Measurements from ENCODE around the gene PANK2.
"Not testable (repeated sequence)": the region's sequence is repeated elsewhere in the genome, so short reads cannot be mapped to it uniquely, and the experiment has no call there.

The PANK2 gene

DNA sequence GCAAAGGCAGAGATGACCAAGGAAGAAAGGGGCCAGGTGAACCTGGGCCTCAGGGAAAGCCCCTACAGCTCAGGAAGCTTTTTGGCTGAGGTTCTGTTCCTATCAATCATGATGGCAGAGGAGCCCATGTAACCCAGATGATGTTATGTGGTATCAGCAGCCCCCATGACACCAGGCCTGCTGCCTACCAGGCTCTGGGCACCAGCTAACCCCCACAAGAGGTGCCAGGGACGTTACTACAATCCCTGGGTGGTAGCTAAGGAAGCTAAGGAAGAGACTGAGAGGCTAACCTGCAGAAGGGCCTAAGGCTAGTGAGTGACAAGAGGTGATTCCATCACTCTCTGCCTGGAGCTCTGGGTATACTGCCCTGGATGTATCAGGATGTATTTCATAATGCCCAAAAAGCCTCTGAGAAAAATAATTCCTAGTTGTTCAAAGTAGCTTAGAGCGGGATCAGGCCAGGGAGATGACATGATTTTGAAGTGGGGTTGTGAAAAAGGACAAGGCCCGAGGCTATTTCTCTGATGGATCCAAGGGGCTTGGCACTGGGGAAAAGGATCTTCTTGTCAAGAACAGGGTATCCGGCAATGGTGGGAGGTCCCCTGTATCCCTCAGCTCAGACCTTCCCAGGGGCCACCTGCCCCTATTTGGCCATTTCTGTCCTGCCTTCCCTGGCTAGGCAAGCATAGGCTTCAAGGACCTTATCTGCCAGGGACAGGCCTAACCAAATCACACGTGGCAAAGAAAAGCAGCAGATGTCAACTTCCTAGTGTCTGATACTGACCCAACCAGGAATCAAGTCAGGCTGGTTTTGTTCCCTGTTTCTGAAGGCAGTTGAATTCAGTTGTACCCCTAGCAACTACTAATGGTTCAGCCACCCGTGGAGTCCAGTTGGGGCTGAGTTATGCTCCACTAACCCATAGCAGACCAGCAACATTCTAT, 41.3 kb downstream of the PANK2 start:
- no peak for DNase-seq

DNA sequence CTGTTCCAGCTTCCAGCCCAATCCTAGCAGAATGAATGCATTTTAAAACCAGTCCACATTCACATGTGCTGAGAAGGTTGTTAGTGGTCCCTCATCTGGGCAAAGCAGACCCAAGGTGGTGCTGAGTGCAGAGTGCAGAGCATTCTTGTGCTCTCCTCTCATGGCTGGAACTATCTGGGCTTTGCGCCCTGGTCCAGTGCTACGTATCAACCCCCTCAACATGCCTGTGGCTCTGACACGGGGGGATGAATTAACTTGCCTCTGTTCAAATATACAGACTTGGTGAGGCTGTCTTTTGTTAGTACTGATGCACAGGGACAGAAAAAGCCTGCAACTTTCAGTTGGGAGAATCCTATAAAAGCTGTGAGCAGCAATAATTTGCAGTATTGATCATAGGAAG, 42.5 kb downstream of the PANK2 start:
- DNase-seq = no peak

DNA sequence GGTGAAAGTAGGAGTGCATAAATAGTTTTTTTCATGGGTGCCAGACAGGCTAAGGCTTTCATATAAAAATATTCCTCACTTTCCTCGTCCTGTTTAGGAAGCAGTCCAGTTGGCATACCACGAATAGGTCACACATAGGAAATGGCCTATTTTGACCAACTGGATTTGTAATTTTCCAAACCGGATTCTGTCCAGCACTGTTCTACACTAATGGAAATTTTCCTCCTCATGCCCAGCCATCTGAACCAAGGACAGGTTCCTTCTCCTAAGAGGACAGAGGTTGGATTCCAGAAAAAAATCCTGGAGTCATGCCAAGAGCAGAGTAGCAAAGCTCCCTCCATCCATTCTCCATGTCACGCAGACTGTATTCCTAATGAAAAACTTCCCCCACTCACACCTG, 43.1 kb downstream of the PANK2 start:
- no peak for DNase-seq

DNA sequence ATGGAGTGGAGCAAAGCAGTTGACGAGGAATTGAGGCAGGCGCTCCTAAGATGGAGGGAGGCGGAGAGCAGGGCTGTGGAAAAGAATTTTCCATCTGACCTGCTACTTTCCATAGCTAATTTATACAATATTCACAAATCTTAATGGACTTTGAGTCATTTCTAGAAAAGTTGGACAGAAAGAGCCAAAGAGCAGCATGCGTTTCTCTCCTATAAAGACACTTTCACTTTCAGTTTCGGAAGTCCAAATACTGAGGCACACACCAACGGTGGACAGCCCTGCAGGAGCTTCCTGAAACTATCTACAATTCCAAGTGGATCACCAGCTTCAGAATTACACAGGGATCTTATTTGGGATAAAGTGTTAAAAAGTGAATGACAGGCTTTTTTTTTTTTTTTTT, 43.5 kb downstream of the PANK2 start:
- DNase-seq = no peak

DNA sequence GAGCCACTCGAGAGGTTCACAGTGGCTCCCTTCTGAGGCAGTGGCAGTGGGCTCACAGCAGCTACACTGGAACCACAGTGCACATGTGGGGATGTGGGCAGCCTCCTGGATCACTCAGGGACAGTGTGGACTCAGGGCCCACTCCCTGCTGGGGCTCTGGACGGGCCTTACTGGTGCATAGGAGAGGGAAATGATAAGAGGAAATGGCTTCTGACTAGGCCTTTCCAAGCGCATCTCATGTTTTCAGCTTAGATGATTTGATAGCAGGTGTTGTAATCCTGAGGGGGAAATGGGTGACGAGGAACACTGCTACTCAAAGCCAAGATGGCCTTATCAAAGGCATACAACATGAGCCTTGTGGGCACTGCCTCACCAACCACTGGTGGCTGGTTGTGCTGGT, 44.0 kb downstream of the PANK2 start:
- DNase-seq = no peak

DNA sequence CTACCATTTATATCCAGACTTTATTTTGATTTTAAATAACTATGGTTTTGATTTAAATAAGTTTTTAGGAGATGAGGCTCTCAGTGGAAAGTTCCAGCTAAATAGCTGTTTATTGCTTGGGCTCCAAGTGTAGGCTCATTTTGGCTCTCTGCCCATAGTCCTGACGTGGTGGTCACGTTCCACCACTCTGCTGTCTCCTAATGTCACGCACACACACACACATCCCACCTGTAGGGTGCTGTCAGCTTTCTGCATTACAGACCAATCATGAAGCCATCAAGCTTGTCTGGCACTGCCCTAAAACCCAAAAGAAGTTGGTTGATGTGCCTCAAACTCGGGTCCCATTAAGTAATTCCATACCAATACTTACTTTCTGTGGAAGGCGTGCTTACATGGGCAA, 45.4 kb downstream of the PANK2 start:
- no peak for DNase-seq

DNA sequence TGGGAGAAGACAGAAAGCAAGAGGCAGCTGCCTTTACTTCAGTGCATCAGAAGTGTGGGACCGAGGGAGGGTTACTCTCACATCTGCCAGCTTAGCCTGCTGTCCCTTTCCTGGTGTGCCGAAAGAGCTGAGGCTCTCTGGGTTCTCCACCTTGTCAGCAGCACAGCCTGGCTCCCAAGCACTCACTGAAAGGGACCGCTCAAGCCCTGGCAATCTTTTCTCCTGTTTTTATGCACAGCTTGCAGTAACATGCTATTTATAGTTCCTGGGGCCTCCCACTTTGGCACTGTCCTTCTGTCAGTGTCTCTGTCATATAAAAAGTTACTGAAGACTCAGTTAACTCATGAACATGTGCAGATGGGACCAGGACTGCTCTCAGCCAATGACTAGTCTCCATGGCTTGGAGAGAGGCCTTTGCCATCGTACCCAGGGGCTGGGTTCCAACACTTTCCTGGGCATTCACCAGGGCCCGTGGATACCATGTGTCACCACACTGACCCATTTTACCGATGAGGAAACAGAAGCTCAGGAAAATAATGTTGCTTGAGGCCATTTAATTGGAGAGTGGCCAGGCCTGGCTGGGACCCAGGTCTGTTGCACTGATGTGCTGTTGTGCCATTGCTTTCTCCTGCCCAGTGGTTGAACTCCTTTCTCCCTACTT, 46.2 kb downstream of the PANK2 start:
- DNase-seq = peak; percentile 75

DNA sequence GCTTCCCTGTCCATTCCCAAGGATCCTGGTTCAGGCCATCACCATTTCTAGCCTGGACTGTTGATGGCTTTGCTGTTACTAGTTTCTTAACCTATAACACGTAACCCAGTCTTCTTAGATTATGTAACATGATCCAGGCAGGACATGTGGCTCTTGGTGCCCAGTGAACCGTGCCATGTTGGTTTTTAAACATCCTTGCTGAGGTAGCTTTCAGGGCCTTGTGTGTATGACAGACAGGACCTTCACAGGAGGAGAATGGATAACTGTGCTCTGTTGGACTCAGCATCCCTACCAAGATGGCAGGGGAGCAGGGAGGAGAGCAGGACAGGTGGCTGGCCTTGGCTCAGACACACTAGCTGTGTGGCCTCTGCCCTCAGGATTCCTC, 46.8 kb downstream of the PANK2 start:
- no peak for DNase-seq

DNA sequence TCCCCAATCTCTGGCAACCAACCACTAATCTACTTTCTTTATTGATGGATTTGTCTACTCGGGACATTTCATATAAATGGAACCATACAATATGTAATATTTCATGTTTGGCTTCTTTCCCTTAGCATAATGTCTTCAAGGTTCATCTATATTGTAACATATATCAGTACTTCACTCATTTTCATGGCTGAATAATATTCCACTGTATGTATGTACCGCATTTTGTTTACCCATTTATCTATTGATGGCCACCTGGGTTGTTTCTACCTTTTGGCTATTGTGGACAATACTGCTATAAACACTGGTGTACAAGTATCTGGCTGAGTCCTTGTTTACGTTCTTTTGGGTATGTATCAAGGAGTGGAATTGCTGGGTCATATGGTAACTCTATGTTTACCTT, 48.4 kb downstream of the PANK2 start:
- no peak for DNase-seq

DNA sequence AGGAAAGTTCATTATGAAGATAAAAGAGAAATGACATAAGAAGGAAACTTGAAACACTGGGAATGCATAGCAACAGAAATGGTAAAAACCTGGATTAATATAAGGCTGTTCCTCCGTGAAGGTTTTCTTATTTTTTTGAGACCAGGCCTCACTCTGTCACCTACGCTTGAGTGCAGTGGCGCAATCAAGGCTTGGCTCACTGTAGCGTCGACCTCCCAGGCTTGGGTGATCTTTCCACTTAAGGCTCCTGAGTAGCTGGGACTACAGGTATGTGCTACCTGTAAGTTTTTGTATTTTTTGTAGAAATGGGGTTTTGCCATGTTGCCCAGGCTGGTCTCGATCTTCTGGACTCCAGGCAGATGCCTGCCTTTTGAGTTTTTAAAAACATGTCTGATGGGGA, 51.7 kb downstream of the PANK2 start:
- DNase-seq = no peak

DNA sequence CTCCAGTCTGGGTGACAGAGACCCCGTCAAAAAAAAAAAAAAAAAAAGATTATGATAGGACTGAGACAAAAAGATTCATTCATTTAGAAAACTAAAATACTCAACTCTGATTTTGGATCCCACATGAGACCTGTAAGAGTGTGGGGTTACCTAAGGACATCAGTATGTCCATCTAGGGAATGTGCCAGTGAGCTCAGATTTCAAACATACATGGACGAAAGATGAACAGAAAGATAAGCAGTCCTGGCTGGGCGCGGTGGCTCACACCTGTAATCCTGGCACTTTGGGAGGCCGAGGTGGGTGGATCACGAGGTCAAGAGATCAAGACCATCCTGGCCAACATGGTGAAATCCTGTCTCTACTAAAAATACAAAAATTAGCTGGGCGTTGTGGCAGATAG, 57.5 kb downstream of the PANK2 start:
- DNase-seq = not testable (repeated sequence)

DNA sequence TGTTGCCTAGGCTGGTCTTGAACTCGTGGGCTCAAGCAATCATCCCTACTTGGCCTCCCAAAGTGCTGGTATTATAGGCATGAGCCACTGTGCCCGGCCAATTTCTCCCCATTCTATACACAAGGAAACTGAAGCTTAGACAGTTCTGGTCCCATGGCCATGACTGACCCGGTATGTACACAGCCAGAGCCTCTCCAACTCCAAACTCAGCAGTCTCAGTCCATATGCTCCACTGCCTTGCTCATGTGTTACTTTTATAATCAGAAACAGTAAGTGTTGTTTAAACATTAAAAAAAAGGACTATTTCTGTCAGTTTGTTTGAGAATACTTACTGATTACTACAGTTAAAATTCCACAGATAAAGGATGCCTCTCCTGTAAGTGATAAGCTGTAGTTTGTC, 75.5 kb downstream of the PANK2 start:
- DNase-seq = no peak

DNA sequence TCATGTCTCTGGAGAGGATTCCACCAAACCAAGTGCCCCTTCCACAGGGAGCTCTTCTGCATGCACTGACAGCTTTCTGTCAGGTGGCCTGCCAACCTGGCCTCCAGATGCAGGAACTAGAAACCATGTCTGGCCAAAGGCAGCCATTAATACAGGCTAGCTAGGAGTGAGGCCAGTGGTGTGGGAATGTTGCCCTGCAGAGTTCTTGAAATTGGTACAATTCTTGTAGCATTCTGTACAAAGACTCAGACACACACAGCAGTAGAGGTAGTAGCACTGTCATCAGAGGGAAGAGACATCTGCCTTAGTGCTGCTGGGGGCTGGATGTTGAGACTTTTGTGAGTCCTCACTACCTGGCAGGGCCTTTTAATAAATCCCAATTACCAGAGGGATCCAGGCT, 77.4 kb downstream of the PANK2 start:
- no peak for DNase-seq

DNA sequence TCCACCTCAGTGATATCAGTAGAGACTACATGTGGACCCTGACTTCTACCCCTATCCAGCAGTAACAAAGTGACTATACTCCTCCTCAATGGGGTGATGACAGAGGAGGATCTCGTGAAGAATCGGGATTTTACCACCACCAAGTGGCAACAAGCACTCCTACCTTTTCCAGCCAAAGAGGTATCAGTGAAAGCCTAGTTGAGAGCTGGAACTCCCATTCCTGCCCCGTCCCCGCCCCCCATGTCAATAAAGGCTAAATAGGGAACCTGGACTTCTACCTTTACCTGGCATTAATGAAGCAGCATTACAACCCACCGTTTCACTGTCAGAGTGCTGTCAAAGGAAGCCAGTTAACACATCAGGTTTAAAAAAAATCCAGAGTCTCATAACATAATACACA, 80.8 kb downstream of the PANK2 start:
- no peak for DNase-seq

DNA sequence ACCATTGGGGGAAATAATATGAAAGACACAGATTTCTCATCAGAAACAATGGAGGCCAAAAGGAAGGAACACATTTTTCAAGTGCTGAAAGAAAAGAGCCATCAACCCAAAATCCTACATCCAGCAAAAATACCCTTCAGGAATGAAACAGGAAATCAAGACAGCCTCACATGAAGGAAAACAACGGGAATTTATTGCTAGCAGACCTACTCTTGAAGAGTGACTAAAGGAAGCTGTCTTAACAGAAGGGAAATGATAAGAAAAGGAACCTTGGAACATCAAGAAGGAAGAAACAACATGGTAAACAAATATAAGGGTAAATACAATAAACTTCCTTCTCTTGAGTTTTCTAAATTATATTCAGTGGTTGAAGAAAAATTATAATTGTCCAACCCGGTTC, 82.0 kb downstream of the PANK2 start:
- DNase-seq = no peak

DNA sequence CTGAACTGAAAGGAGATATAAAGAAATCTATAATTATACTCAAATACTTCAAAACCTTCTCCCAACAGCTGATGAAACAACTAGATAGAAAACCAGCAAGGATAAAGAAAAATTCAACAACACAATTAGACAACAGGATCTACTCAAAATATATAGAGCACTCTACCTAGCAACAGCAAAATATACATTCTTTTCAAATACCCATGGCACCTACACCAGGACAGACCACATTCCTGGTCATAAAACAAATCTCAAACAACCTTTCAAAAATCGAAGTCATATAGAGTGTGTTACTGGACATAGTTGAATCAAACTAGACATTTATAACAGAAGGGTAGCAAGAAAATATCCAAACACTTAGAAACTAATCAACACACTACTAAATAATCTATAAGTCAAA, 83.0 kb downstream of the PANK2 start:
- no peak for DNase-seq

DNA sequence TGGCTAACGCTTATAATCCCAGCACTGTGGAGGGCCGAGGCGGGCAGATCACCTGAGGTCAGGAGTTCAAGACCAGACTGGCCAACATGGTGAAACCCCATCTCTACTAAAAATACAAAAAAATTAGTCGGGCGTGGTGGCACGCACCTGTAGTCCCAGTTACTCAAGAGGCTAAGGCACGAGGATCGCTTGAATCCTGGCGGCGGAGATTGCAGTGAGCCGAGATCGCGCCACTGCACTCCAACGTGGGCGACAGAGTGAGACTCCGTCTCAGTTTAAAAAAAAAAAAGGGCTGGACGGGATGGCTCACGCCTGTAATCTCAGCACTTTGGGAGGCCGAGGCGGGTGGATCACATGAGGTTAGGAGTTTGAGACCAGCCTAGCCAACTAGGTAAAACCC, 83.4 kb downstream of the PANK2 start:
- DNase-seq = not testable (repeated sequence)

DNA sequence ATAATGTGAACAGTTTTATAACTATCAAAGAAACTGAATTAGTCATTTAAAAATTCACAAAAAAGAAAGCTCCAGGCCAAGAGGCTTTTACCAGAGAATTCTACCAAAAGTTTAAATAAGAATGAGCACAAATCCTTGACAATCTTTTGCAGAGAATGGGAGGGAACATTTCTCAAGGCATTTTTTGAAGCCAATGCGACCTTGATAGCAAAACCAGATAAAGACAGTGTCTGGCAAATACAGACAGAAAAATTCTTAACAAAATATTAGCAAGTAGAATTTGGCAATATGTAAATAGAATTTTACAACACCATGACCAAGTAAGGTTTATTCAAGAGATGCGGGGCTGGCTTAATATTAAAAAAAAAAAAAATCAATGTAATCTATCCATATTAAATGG, 84.5 kb downstream of the PANK2 start:
- DNase-seq = no peak

DNA sequence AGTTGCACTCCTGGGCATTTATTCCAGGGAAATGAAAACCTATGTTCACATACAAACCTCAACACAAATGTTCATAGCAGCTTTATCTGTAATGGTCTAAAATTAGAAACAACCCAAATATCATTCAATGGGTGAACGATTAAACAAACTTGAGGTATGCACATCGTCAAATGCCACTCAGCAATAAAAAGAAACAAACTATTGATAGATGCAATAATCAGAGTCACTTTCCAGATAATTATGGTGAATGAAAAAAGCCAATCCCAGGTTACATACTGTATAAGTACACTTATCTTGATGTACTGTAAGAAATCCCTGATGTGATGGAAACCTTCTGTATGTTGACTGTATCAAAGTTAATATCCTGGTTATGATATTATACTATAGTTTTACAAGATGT, 87.3 kb downstream of the PANK2 start:
- DNase-seq = no peak

Measured in femur (tissue), 1 donor.